Tibial artery (tissue), 4 donors: Measurements from ENCODE around the gene CSAD.

ENCODE experiments used
- DNase-seq, 2 donors: peaks; one replicate each; pipeline ENCODE4 v3.0.0-alpha.2; 2019
- H3K27ac ChIP-seq, 2 donors: fragments of 200-600 bp; sonication (generic) in 1 of 2; 1 replicate in 1 of 2; 2 replicates in 1 of 2; pipeline ENCODE4 v1.5.1; 2018 to 2019; ENCODE audit warnings: mild to moderate bottlenecking in 1 of 2
- H3K27me3 ChIP-seq, 2 donors: fragments of 200-600 bp; sonication (generic) in 1 of 2; one replicate each; pipeline versions ENCODE4 v1.5.1 to v1.6.0; 2016 to 2019
- H3K36me3 ChIP-seq, 3 donors: fragments of 200-600 bp; sonication (generic) in 2 of 3; one replicate each; pipeline ENCODE4 v1.5.1; 2016 to 2019; ENCODE audit warnings: mild to moderate bottlenecking in 2 of 3
- H3K4me1 ChIP-seq, 4 donors: fragments of 200-600 bp; sonication (generic) in 2 of 4; 1 replicate in 3 of 4; 2 replicates in 1 of 4; pipeline ENCODE4 v1.5.1; 2016 to 2019
- H3K4me3 ChIP-seq, 2 donors: fragments of 200-600 bp; sonication (generic) in 1 of 2; 1 replicate in 1 of 2; 2 replicates in 1 of 2; pipeline ENCODE4 v1.5.1; 2018 to 2019; ENCODE audit warnings: mild to moderate bottlenecking in 2 of 2
- H3K9me3 ChIP-seq, 3 donors: fragments of 200-600 bp; sonication (generic) in 1 of 3; one replicate each; pipeline ENCODE4 v1.5.1; 2016 to 2019
- CTCF ChIP-seq, 2 experiments: fragments of 200-600 bp in 1 of 2; fragments of 450-650 bp in 1 of 2; IDR thresholded peaks; one replicate each; pipeline ENCODE4 v1.5.1; 2017 to 2019; ENCODE audit warnings: antibody characterized with exemption in 2 of 2, mild to moderate bottlenecking in 1 of 2, moderate library complexity in 1 of 2
- intact Hi-C: fragments of 100-400 bp; cut with DNase I; formaldehyde crosslinking; loops from one replicate; pipeline ENCODE4 v1.15.0; 2023; ENCODE audit warnings: low total_unique reads

The CSAD gene

GRCh38 chr12:53200107-53200457 lies 19.4 kb upstream of the CSAD start:
- H3K4me3 ChIP-seq: no peak overlapping the region
- no peaks in the 10 kb centered on the region for H3K27me3 ChIP-seq
- no peak overlapping the region for H3K27ac ChIP-seq
- TF ChIP-seq CTCF (IDR thresholded peaks at IDR 0.05): no peak
- DNase-seq: no peak
- peaks cover 0 to 12% (median 10%) of the 10 kb centered on the region in 4 donors for H3K4me1 ChIP-seq
- intact Hi-C loops: no loop called here
- H3K36me3 ChIP-seq: no peaks in the 10 kb centered on the region
- H3K9me3 ChIP-seq: no peaks in the 10 kb centered on the region

GRCh38 chr12:53199700-53200099 lies 19.0 kb upstream of the CSAD start:
- DNase-seq: no peak
- no peak overlapping the region for H3K4me3 ChIP-seq
- no peak for TF ChIP-seq CTCF (IDR thresholded peaks at IDR 0.05)
- no peaks in the 10 kb centered on the region for H3K27me3 ChIP-seq
- no peaks in the 10 kb centered on the region for H3K9me3 ChIP-seq
- H3K27ac ChIP-seq: no peak overlapping the region
- intact Hi-C loops: loop anchor here (5.0 kb wide), 2 partner anchors 42 to 132 kb away; no protein-coding TSS in a partner anchor
- H3K36me3 ChIP-seq: no peaks in the 10 kb centered on the region
- peaks cover 0 to 12% (median 10%) of the 10 kb centered on the region in 4 donors for H3K4me1 ChIP-seq

- Histone ChIP-seq H3K4me1 (peaks cover 0 to 12% (median 10%) of the 10 kb centered on the region in 4 donors), H3K27ac (no peak overlapping the region), H3K27me3 (no peaks in the 10 kb centered on the region), H3K36me3 (no peaks in the 10 kb centered on the region), H3K9me3 (no peaks in the 10 kb centered on the region), H3K4me3 (no peak overlapping the region)
- no peak for TF ChIP-seq CTCF (IDR thresholded peaks at IDR 0.05)
- intact Hi-C loops: loop anchor here (5.0 kb wide), 2 partner anchors 41 to 131 kb away; no protein-coding TSS in a partner anchor
- DNase-seq: no peak
Measured at GRCh38 chr12:53198486-53199110, 17.9 kb upstream of the CSAD start.

DNA sequence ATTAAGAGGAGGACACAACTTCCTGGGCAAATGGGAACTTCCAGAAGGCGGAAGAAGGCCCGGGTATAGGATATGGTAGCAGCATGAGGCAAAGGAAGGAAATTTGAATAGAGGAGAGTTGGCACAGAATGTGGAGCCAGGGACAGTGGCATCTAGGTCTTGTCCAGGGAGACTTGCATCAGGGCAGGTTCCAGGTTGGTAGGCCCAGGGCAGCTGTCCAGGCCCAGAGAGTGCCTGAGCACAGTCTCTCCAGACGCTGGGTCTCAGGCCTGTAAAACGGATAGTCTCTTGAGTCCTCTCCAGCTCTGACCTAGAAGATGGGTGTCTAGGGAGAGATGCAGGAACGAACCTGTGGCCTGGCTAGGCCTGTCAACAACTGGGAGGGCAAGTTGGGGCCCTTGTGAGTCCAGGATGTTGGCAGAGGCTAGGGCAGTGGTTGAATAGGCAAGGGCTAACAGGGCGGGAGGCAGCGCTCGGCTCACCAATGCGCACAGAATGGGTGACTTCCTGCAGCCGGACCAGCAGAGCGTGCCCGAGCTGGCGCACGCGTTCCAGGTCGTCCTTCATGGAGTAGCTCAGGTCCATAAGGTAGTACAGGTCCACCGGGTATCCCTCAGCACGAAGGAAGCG lies 16.4 kb upstream of the CSAD start:
- DNase-seq: peak in 1 of 2 donors; percentile 70
- peaks cover 0 to 12% (median 10%) of the 10 kb centered on the region in 4 donors for H3K4me1 ChIP-seq
- peak overlapping the region in 1 of 2 donors; percentile 32 for H3K27ac ChIP-seq
- H3K4me3 ChIP-seq: peak overlapping the region; percentile 21 to 24
- no peaks in the 10 kb centered on the region for H3K9me3 ChIP-seq
- no peaks in the 10 kb centered on the region for H3K27me3 ChIP-seq
- H3K36me3 ChIP-seq: peaks cover 0 to 1% (median 0%) of the 10 kb centered on the region in 3 donors
- no peak for TF ChIP-seq CTCF (IDR thresholded peaks at IDR 0.05)
- intact Hi-C loops: loop anchor here (5.0 kb wide), 2 partner anchors 40 to 130 kb away; no protein-coding TSS in a partner anchor

GRCh38 chr12:53196486-53196885 lies 15.8 kb upstream of the CSAD start:
- H3K4me3 ChIP-seq: no peak overlapping the region
- H3K27me3 ChIP-seq: no peaks in the 10 kb centered on the region
- no peaks in the 10 kb centered on the region for H3K9me3 ChIP-seq
- no peak overlapping the region for H3K27ac ChIP-seq
- intact Hi-C loops: loop anchor here (5.0 kb wide), 2 partner anchors 39 to 129 kb away; no protein-coding TSS in a partner anchor
- peaks cover 0 to 12% (median 10%) of the 10 kb centered on the region in 4 donors for H3K4me1 ChIP-seq
- no peak for TF ChIP-seq CTCF (IDR thresholded peaks at IDR 0.05)
- peak in 1 of 2 donors; percentile 61 for DNase-seq
- H3K36me3 ChIP-seq: peaks cover 0 to 6% (median 0%) of the 10 kb centered on the region in 3 donors
